ENCODE data around the gene SP1.
"Not testable (repeated sequence)": the region's sequence is repeated elsewhere in the genome, so short reads cannot be mapped to it uniquely, and the experiment has no call there.

SP1 gene

DNA sequence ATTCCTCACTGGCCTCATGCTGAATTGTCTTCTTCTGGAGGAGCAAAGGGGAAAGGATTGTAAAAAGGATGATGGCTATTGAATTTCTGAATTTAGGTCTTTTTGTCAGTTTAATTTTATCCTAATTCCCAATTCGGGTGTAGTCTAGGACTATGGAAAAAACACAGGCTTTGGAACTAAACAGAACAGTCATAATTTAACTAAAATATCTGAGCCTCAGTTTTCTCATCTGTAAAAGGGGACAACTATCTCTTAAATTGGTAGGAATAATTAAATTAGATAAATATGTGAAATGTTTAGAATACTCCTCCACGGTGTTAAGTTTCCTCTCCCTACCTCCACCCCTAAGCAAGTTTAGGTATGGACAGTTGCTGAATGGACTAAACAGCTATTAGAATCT is 3.2 kb upstream of the SP1 start:
- Mint-ChIP-seq H3K4me3 (no peak overlapping the region), H3K36me3 (peaks cover 9% of the 10 kb centered on the region), H3K9me3 (no peaks in the 10 kb centered on the region), H3K27me3 (no peaks in the 10 kb centered on the region), H3K4me1 (peaks cover 34% of the 10 kb centered on the region), H3K27ac (peak overlapping the region; percentile 67)
- CTCF ChIA-PET, result interaction anchor here (0.6 kb wide), 1 partner anchor 124 kb away, joined by 3 read pairs; the partner anchor contains the start of gene TARBP2
- no peak for DNase-seq

GRCh38 chr12:53378222-53378621 is 1.8 kb upstream of the SP1 start:
- Mint-ChIP-seq H3K4me1 (peaks cover 38% of the 10 kb centered on the region), H3K9me3 (no peaks in the 10 kb centered on the region), H3K27ac (no peak overlapping the region), H3K4me3 (no peak overlapping the region), H3K27me3 (no peaks in the 10 kb centered on the region), H3K36me3 (peaks cover 24% of the 10 kb centered on the region)
- DNase-seq, result no peak
- CTCF ChIA-PET, result interaction anchor here (2.1 kb wide), 1 partner anchor 43 kb away, joined by 8 read pairs; no protein-coding TSS in a partner anchor

DNA sequence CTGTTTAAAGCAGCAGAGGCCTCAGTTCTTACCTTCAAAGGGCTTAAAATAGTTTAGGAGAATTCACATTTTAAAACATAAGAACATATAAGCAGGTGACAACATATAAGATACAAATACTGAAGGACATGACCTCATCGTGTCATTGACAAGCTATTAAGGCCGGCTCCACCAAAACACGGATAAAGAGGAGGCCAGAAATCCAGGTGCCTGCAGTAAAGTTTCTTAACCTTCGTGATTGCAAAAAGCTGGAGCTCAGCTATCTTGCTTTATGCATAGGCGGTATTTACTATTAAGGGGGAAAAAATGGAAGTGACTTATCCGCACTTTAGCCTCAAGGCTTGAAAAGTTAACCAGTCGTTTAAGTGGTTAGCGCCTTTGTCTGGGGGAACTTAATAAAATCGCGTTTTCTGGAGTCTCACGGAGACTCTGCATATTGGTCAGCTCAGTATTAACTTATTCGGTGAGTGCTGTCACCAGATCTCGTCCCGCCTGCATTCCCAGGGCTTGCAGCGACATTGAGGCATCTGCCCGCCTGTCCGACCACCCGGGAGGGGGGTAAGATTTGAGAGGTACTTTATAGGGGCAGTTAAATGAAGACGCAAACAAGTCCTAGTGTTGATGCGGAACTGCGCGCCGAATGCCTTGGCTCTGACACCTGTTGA is 1.1 kb upstream of the SP1 start:
- peaks cover 38% of the 10 kb centered on the region for H3K4me1 Mint-ChIP-seq
- no peak for DNase-seq
- no peaks in the 10 kb centered on the region for H3K9me3 Mint-ChIP-seq
- CTCF ChIA-PET, result interaction anchor here (1.8 to 2.1 kb wide), 2 partner anchors 27 to 42 kb away, joined by 8 to 17 read pairs; no protein-coding TSS in a partner anchor
- no peak overlapping the region for H3K27ac Mint-ChIP-seq
- peaks cover 30% of the 10 kb centered on the region for H3K36me3 Mint-ChIP-seq
- no peaks in the 10 kb centered on the region for H3K27me3 Mint-ChIP-seq
- H3K4me3 Mint-ChIP-seq, result no peak overlapping the region

DNA sequence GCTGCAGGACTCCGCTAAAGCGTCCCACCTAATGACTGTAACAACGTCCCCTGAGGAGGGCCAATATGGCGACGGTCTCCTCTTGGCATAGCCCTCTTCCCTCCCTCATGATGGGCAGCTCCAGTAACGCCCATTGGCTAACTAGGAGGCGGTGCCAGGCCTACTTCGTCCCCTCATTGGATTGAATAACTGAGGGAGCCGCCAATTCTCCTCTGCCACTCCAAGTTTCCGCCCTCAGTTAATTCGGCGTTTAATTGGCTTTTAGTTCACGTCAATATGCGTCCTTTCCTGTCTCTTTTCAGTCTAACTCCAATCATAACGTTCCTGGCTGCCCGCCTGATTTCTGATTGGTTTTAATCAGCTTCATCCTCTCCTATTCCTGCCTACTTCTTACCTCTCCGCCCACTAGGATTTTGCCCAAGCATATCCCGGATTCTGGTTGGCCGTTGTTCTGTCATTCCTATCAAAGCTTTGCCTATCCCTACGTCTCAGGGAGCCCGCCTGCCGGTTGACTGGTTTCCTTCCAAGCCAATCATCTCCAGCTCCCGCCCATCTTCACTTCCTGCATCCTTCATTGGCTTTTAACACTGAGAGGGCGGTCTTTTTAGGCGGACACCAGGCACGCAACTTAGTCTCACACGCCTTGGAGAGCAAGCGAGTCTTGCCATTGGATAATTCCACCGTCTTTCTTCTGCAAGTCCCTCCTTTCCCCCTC is 430 bp upstream of the SP1 start:
- H3K36me3 Mint-ChIP-seq, result peaks cover 36% of the 10 kb centered on the region
- no peaks in the 10 kb centered on the region for H3K27me3 Mint-ChIP-seq

GRCh38 chr12:53380794-53381730 is 1.1 kb downstream of the SP1 start:
- H3K4me1 Mint-ChIP-seq, result peaks cover 48% of the 10 kb centered on the region
- CTCF ChIA-PET, result interaction anchor here (0.8 to 4.6 kb wide), 12 partner anchors 9 to 127 kb away, joined by 4 to 78 read pairs (median 6); partner anchors contain the start of genes AAAS and AMHR2
- no peaks in the 10 kb centered on the region for H3K27me3 Mint-ChIP-seq
- peak overlapping the region; percentile 90 for H3K4me3 Mint-ChIP-seq
- peaks cover 41% of the 10 kb centered on the region for H3K36me3 Mint-ChIP-seq
- DNase-seq, result no peak
- no peaks in the 10 kb centered on the region for H3K9me3 Mint-ChIP-seq
- peak overlapping the region; percentile 92 for H3K27ac Mint-ChIP-seq

More for the DNA sequence above, 430 bp upstream of the SP1 start:
- Mint-ChIP-seq H3K4me3 (no peak overlapping the region), H3K4me1 (peaks cover 43% of the 10 kb centered on the region), H3K9me3 (no peaks in the 10 kb centered on the region), H3K27ac (no peak overlapping the region)
- peak; percentile 100 for DNase-seq
- CTCF ChIA-PET, result interaction anchor here (0.9 to 2.1 kb wide), 3 partner anchors 28 to 42 kb away, joined by 4 to 17 read pairs (median 8); no protein-coding TSS in a partner anchor

DNA sequence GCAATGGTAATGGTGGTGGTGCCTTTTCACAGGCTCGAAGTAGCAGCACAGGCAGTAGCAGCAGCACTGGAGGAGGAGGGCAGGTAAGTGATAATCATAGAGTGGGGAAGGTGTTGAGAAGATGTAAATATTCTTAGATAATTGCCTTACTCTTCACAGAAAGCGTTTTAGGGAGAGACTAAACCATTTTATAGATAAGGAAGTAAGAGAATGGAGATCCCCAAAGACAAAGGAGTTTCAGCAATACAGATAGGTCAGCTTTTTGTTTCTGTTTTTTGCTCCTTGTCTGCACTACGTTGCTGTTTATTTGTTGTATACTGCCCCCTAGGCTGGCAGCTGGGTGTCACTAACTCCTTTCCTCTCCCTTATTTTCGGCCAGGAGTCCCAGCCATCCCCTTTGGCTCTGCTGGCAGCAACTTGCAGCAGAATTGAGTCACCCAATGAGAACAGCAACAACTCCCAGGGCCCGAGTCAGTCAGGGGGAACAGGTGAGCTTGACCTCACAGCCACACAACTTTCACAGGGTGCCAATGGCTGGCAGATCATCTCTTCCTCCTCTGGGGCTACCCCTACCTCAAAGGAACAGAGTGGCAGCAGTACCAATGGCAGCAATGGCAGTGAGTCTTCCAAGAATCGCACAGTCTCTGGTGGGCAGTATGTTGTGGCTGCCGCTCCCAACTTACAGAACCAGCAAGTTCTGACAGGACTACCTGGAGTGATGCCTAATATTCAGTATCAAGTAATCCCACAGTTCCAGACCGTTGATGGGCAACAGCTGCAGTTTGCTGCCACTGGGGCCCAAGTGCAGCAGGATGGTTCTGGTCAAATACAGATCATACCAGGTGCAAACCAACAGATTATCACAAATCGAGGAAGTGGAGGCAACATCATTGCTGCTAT is 2.0 kb downstream of the SP1 start:
- CTCF ChIA-PET, result interaction anchor here (1.1 to 4.6 kb wide), 12 partner anchors 8 to 126 kb away, joined by 3 to 78 read pairs (median 6); partner anchors contain the start of genes AAAS and AMHR2
- H3K36me3 Mint-ChIP-seq, result peaks cover 44% of the 10 kb centered on the region
- H3K4me3 Mint-ChIP-seq, result peak overlapping the region; percentile 90
- H3K9me3 Mint-ChIP-seq, result no peaks in the 10 kb centered on the region
- H3K4me1 Mint-ChIP-seq, result peaks cover 51% of the 10 kb centered on the region
- peak; percentile 72 for DNase-seq
- H3K27ac Mint-ChIP-seq, result peak overlapping the region; percentile 92
- H3K27me3 Mint-ChIP-seq, result no peaks in the 10 kb centered on the region

DNA sequence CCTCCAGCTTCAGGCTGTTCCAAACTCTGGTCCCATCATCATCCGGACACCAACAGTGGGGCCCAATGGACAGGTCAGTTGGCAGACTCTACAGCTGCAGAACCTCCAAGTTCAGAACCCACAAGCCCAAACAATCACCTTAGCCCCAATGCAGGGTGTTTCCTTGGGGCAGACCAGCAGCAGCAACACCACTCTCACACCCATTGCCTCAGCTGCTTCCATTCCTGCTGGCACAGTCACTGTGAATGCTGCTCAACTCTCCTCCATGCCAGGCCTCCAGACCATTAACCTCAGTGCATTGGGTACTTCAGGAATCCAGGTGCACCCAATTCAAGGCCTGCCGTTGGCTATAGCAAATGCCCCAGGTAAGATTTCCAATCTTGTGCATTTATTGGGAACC is 3.3 kb downstream of the SP1 start:
- H3K27me3 Mint-ChIP-seq, result no peaks in the 10 kb centered on the region
- H3K4me1 Mint-ChIP-seq, result peaks cover 61% of the 10 kb centered on the region
- peak overlapping the region; percentile 8 for H3K4me3 Mint-ChIP-seq
- no peaks in the 10 kb centered on the region for H3K9me3 Mint-ChIP-seq
- DNase-seq, result no peak
- peak overlapping the region; percentile 65 for H3K27ac Mint-ChIP-seq
- H3K36me3 Mint-ChIP-seq, result peaks cover 54% of the 10 kb centered on the region
- CTCF ChIA-PET, result interaction anchor here (0.7 to 4.6 kb wide), 12 partner anchors 17 to 361 kb away, joined by 3 to 78 read pairs (median 3); partner anchors contain the start of genes AAAS and AMHR2

- not testable (repeated sequence) for H3K27ac Mint-ChIP-seq, DNase-seq, H3K27me3 Mint-ChIP-seq, H3K9me3 Mint-ChIP-seq
- Mint-ChIP-seq H3K4me3 (peak overlapping the region; percentile 13), H3K4me1 (peaks cover 77% of the 10 kb centered on the region), H3K36me3 (peaks cover 60% of the 10 kb centered on the region)
- CTCF ChIA-PET, result interaction anchor here (0.8 to 2.8 kb wide), 2 partner anchors 34 to 42 kb away, joined by 4 to 22 read pairs; no protein-coding TSS in a partner anchor
Observed at GRCh38 chr12:53386381-53386780, 6.4 kb downstream of the SP1 start.

DNA sequence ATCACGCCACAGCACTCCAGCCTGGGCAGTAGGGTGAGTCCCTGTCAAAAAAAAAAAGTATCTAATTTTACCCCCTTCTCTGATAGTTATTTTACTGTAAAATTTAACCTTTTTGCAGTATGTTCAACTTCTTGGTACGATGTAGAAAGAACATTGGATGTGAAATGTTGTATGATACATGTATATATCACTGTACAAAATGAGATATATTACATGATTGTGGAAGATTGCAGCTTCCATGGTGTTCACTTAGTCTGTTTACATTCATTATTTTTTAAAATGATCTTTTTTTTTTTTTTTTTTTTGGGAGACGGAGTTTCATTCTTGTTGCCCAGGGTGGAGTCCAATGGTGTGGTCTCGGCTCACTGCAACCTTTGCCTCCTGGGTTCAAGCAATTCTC is 9.0 kb downstream of the SP1 start:
- no peaks in the 10 kb centered on the region for H3K9me3 Mint-ChIP-seq
- CTCF ChIA-PET, result interaction anchor here (0.7 to 2.8 kb wide), 2 partner anchors 36 to 198 kb away, joined by 3 to 22 read pairs; no protein-coding TSS in a partner anchor
- no peaks in the 10 kb centered on the region for H3K27me3 Mint-ChIP-seq
- H3K27ac Mint-ChIP-seq, result peak overlapping the region; percentile 62
- H3K36me3 Mint-ChIP-seq, result peaks cover 34% of the 10 kb centered on the region
- H3K4me1 Mint-ChIP-seq, result peaks cover 56% of the 10 kb centered on the region
- no peak overlapping the region for H3K4me3 Mint-ChIP-seq
- DNase-seq, result no peak

DNA sequence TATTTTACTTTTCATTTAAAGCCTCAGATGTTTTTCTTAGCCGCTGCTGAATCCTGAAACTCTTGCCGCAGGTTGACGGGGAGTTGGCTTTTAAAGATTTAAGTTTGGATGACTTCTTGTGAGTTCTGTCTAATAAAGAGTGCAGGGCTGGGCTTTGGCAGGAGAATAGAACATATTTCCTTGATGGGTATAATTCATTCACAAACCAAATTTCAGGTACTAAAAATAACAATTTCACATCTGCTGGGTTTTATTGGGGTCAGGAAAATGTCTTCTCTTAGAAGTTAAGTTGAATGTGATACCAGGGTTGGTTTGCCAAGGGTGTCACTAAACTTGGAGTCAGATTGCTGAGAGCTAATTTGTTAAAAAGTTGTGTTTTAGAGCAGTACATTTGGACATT is 9.7 kb downstream of the SP1 start:
- Mint-ChIP-seq H3K9me3 (no peaks in the 10 kb centered on the region), H3K4me3 (no peak overlapping the region), H3K27me3 (no peaks in the 10 kb centered on the region), H3K4me1 (peaks cover 49% of the 10 kb centered on the region), H3K36me3 (peaks cover 29% of the 10 kb centered on the region), H3K27ac (peak overlapping the region; percentile 56)
- CTCF ChIA-PET, result interaction anchor here (1.2 kb wide), 1 partner anchor 8 kb away, joined by 4 read pairs; no protein-coding TSS in a partner anchor
- no peak for DNase-seq

DNA sequence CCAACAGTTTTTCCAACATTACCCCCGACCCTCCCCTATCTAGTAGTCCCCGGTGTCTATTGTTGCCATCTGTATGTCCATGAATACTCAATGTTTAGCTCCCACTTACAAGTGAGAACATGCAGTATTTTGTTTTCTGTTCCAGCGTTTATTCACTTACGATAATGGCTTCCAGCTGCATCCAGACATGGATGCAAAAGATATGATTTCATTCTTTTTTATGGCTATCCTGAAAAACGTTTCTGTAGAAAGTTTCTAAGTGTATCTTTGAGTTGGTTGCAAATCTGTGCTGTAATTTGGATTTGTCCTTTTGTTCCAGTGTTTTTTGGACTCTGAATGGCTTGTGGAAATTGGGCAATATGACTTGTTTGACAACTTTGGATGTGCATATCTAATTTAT is 11.7 kb downstream of the SP1 start:
- H3K4me3 Mint-ChIP-seq, result no peak overlapping the region
- H3K36me3 Mint-ChIP-seq, result peaks cover 30% of the 10 kb centered on the region
- DNase-seq, result no peak
- CTCF ChIA-PET, result interaction anchor here (0.9 to 1.1 kb wide), 2 partner anchors 30 to 39 kb away, joined by 3 to 5 read pairs; no protein-coding TSS in a partner anchor
- H3K27ac Mint-ChIP-seq, result no peak overlapping the region
- peaks cover 41% of the 10 kb centered on the region for H3K4me1 Mint-ChIP-seq
- no peaks in the 10 kb centered on the region for H3K27me3 Mint-ChIP-seq
- no peaks in the 10 kb centered on the region for H3K9me3 Mint-ChIP-seq

- Mint-ChIP-seq H3K27ac (no peak overlapping the region), H3K36me3 (peaks cover 22% of the 10 kb centered on the region), H3K27me3 (no peaks in the 10 kb centered on the region), H3K9me3 (no peaks in the 10 kb centered on the region), H3K4me1 (peaks cover 2% of the 10 kb centered on the region), H3K4me3 (no peak overlapping the region)
- CTCF ChIA-PET, result no interaction called here
- DNase-seq, result no peak
Observed at GRCh38 chr12:53399896-53400295, 19.9 kb downstream of the SP1 start.

GRCh38 chr12:53402351-53402750 is 22.4 kb downstream of the SP1 start:
- not testable (repeated sequence) for H3K9me3 Mint-ChIP-seq, H3K27me3 Mint-ChIP-seq, H3K4me1 Mint-ChIP-seq, H3K4me3 Mint-ChIP-seq, H3K27ac Mint-ChIP-seq, DNase-seq
- CTCF ChIA-PET, result interaction anchor here (0.8 to 1.1 kb wide), 2 partner anchors 19 to 20 kb away, joined by 3 read pairs; no protein-coding TSS in a partner anchor
- peaks cover 20% of the 10 kb centered on the region for H3K36me3 Mint-ChIP-seq

All from activated naive CD4-positive, alpha-beta T cell treated with anti-CD3 and anti-CD28 coated beads, Interleukin-2, amount 10 ng/mL, durations not matched to agents 7 days and 5 days (primary cell).